GM12892 (cell line): ENCODE results near the gene KDM1B.

Experiments
- POLR2A ChIP-seq: IDR thresholded peaks from 2 replicates; pipeline ENCODE4 v1.6.1; 2011; ENCODE audit warnings: low read depth, low read length, control low read depth
- POLR2AphosphoS5 ChIP-seq: IDR thresholded peaks from 2 replicates; pipeline ENCODE4 v1.6.1; 2011; ENCODE audit warnings: low read depth, low read length, control low read depth

GRCh38 chr6:18118330-18118729 lies 36.9 kb upstream of the KDM1B start:
- TF ChIP-seq POLR2A: no peak
- no peak for TF ChIP-seq POLR2AphosphoS5
